RCC 7860 (cell line): Measurements from ENCODE around the gene KRTCAP2.
"Not testable (repeated sequence)": the region's sequence is repeated elsewhere in the genome, so short reads cannot be mapped to it uniquely, and the experiment has no call there.

Source experiments
- DNase-seq: peaks from one replicate; pipeline ENCODE4 v3.0.0-alpha.2; 2015; ENCODE audit warnings: low spot score
- FAIRE-seq: peaks from 2 replicates; lab custom pipeline; 2012; peaks lifted over from hg19 to GRCh38; lab: Jason Lieb, UNC

The KRTCAP2 gene

DNA sequence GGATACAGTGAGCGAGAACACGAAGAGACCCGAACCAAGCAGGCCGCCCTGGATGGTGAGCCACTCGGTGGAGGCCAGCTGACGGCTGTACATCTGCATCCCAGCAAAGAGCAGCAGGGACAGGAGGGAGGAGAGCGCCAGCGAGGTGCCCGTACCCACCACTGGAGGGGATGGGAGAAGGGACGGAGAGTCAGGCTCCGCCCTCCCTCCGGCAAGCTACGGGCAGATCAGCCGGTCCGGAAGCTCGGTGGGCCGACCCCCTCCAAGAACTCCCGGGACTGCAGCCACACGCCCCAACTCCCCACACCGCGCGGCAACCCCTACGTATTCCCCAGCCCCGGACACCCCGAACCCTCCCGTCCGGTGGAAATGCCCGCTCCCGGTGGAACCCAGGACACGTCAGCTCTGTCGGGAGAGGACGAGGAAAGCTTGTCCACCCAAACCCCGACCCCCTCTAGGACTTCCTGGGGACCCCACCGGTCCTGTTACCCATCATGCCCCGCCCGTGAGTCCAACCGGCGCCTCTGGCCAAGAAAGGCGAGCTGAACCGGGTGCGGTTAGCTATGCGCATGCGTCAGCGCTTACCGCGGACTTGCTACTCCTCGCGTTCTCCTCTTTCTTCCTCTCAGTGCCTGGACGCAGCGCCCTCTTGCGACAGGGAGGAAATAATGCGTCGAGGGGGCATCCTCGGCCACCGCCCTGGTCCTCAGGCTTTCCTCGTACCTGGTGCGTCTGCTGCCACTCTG, at the start of gene KRTCAP2:
Gene KRTCAP2, minus strand, starts transcription at position 573 of the 746 bp plus-strand sequence. Its CDS starts 80 bp downstream, at position 493.
- peak; percentile 59 for FAIRE-seq

DNA sequence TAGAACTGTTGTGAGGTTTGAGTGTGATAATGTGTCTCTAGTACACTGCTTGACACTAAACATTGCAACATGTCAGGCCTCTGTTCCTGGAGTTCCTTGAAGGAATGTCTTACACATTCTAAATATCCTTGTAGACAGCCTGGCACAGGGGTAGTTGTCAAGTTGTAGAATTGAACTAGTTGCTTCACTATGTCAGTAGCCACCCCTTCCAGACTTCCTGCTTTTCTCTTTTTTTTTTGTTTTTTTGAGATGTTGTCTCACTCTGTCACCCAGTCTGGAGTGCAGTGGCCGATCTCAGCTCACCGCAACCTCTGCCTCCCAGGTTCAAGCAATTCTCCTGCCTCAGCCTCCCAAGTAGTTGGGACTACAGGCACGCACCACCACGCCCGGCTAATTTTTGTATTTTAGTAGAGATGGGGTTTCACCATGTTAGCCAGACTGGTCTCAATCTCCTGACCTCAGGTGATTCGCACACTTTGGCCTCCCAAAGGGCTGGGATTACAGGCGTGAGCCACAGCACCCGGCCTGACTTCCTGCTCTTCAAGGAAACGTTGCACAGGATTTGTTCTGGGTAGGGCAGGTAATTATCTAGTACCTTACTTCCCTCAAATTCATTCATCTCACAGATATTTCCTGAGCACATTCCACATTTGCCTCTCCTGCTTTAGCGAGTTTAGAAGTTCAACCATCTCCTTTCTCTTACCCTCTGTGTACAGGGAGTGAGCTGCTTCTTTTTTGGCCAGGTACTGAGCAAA, 47.3 kb upstream of the KRTCAP2 start:
- not testable (repeated sequence) for FAIRE-seq, DNase-seq

More for the DNA sequence above, at the start of gene KRTCAP2:
- DNase-seq = peak; percentile 93

DNA sequence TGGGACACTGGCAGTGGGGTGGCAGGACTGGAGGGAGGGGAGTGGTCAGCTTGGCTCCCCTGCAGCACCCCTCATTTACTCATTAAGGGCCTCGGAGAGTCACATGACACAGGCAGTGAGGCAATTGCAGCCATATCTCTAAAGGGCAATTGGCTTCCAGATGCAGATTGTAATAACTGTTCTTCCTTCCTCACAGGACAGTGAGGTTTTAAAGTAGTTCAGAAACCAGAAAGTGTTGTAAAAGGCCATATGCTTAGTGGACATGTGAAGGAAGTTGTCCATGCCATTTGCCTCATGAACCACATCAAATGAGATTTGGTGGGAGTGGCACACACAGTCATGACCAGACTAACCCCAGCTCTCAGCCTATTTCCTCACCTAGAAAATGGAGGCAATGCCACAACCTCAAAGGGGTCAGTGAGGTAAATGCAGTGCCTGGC, 46.5 kb upstream of the KRTCAP2 start:
- FAIRE-seq (no peak), DNase-seq (no peak)

DNA sequence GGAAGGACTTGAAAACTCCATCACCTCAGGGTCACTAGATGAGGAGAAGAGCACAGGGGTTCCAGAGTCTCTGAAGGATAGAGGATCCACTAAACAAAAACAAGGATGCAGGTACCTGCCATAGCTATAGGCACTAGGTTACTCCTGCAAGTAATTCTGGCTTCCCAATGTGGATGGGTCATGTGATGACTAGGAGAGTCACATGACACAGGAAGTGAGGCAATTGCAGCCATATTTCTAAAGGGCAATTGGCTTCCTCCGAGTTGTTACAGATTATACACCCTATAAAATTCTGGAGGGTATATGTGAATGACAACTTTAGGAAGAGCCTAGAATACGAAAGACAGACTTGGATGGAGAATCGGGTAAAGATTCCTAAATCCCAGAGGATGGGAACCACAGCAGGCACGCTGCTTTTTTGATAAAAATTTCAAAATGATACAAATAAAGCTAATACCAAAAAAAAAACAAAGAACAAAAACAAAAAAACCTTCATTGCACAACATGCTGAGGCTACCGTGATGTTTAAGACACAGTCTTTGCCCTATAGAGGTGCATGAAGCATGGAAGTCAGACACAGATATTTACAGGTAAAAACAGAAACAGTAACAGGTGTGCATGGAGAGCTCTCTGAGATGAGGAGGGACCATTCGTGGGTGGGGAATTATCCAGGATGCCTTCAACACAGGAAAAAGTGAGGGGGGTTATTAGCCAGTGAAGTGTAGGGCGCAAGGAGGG, 45.9 kb upstream of the KRTCAP2 start:
- no peak for DNase-seq
- no peak for FAIRE-seq

DNA sequence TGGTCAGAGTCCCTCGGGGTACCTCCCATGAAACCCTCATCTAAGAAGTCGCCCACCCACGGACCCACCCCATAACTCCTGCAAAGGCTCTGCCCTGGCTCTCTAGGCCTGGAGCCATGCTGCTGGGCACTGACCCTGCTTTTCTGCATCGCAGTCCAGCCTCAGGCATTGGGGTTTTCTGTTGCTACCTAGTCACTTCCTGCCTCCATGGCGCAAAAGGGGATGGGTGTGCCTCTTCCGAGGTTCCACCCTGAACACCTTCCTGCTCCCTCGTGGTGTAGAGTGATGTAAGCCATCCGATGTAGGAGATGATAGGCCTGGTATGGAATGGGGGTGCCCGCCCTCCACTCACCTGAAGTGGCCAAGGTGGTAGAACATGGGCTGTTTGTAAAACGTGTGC, 41.6 kb upstream of the KRTCAP2 start:
- FAIRE-seq, DNase-seq: not testable (repeated sequence)

DNA sequence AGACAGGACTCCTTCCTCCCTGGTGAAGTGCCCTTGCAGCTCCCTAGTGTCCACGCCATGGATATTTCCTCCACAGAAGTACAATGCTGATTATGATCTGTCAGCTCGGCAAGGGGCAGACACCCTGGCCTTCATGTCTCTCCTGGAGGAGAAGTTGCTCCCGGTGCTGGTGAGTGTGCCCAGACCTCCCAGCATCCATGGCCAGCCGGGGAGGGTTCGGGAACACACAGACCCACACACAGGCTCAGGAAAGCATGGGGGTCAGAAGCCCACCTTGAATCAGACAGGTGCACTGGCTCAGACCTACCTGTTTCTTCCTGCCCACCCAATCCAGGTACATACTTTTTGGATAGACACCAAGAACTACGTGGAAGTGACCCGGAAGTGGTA, 38.9 kb upstream of the KRTCAP2 start:
- not testable (repeated sequence) for FAIRE-seq, DNase-seq

DNA sequence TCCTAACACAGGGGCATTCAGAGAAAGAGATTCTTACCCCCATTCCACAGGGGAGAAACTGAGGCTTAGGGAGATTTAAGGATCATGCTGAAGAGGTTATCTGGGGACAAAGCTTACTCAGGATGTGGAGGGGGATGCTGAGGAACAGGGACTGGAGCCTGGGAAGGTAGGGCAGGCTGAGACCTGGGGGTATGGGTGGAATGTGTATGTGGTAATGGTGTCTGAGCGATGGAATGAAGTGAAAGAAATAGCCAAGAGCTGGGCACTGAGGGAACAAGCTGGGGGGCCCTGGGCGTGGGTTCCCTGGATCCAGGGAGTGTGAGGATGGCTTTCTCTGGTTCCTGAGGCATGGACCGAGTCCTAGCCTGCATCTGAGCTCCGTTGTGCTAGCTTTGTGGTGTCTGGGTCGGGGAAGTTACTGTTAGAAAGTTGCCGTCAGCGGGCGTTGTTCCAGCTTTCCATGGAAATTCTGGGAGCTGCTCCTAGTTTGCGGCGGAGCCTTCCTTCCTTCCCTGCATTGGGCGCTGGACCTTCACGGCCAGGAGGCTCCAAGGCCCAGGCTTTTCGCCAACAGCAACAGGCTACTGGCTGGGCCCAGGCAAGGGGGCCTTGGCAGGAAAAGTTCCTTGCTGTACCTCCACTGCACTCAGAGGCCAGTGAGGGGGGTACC, 38.4 kb upstream of the KRTCAP2 start:
- not testable (repeated sequence) for DNase-seq, FAIRE-seq

DNA sequence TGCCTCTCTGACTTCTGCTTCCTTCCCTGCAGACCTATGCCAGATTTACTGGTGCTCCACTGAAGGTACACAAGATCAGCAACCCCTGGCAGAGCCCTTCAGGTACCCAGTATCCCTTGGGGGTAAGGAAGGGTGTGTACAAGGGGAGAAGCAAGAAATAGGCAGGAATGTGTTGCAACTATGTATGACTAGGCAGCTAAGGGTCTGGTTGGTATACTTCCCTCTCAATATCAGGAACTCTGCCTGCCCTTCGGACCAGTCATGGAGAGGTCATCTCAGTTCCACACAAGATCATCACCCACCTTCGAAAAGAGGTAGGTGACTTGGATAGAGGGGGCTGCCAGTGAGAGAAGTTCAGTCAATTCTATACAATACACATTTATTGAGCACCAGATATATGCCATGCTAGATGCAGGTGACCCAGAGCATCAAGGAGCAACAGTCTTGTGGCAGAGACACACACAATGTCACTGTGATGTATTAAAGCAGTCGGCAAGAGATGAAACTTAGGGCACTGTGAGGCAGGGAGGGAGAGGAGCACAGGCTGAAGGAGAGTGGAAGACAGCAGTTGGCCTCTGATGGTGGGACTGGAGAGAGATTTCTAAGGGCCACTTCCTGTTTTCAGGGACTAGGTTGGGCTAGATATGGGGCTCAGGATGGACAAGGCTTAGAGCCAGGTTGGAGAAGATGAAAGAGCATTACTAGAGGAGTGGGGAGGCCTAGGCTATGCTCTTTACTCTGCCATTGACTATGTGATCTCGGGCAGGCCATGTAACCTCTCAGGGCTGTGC, 37.4 kb upstream of the KRTCAP2 start:
- FAIRE-seq (no peak), DNase-seq (no peak)

DNA sequence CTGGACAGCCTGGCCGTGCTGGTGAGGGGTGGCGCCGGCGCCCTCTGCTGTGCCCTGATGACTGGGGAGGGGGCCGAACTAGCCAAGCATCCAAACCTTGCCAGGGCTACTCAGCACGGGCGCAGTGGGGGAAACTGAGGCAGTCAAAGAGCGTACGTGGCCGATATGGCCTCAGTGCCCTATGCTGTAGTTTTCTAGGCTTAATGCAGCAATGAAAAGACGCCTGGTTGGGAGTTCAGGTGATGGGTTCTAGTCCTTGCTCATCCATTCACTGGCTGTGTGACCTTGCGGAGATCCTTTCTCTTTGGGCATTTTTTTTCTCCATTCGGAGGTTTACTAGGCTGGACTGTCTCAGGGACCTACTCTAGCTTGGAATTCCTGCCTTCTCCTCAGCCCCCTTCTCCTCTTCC, 36.2 kb upstream of the KRTCAP2 start:
- DNase-seq (no peak), FAIRE-seq (no peak)

DNA sequence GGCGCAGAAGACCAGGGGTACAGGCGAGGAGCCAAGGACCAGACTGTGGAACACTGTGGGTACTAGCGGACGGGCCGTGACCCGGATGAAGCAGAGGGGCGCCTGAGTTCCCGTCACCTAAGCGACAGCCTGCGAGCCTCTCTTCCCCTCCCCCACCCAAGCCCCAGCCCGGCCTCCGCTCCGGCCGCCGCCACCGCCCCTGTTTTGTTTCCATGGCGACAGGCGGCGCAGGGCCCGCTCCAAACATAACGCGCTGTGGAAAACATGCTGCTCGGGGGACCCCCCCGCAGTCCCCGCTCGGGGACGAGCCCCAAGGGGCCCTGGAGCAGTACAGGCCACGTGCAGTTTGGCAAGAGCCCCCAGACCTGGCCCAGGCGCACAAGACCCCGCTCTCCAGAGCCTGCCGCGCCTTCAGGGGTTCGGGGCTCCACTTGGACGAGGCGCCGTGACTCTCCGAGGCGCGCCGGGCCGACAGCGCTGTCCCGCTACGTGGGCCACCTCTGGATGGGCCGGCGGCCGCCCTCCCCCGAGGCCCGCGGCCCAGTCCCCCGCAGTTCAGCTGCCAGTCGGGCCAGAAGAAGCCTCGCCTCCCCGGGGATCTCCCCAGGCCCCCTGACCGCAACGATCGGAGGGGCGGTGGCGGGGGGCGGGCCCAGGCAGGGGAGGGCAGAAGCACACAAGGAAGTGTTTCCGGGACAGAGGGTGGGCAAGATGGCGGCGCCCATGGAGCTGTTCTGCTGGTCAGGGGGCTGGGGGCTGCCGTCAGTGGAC, 35.6 kb upstream of the KRTCAP2 start, which contains the start of gene MTX1:
Gene MTX1, plus strand, starts transcription at position 155 of the 771 bp plus-strand sequence. Its CDS starts 110 bp downstream, at position 265.
- DNase-seq (peak; percentile 70), FAIRE-seq (no peak)

DNA sequence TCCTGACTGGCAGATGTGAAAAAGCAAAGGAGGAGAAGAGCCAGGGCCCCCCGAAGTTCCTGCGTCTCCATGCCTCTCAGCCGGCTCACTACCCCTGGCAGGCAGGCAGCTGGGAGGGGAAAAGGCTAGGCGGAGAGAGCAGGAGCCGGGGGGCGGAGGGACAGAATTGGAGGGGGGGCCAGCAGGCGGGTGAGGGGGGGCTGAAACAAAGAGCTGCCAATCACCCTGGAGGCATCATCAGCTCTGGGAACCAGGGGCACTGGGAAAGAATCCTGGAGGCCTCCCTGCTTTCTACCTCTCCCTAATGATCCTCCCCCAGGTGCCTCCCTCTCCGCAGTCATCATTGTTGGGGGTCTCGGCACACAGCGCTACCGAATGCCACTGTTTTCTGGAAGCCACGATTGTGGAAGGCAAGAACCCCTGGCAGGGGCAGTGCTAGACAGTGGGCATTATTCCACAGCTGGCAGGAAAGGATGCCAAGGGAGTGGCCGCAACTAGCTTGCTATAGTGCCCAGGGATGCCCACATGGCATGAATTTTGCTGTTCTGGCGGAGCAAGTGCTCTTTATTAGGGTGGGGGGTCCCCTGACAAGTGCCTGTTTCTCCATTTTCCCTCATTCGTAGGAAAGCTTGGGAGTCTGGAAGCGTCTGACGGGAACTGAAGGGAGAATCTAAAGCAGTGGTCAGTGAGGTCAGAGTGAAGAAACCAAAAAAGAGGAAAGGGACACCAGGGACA, 34.9 kb upstream of the KRTCAP2 start, which contains the start of gene THBS3:
Gene THBS3, minus strand, starts transcription at position 92 of the 735 bp plus-strand sequence. Its CDS starts 21 bp downstream, at position 71.
- FAIRE-seq = no peak
- DNase-seq = no peak

DNA sequence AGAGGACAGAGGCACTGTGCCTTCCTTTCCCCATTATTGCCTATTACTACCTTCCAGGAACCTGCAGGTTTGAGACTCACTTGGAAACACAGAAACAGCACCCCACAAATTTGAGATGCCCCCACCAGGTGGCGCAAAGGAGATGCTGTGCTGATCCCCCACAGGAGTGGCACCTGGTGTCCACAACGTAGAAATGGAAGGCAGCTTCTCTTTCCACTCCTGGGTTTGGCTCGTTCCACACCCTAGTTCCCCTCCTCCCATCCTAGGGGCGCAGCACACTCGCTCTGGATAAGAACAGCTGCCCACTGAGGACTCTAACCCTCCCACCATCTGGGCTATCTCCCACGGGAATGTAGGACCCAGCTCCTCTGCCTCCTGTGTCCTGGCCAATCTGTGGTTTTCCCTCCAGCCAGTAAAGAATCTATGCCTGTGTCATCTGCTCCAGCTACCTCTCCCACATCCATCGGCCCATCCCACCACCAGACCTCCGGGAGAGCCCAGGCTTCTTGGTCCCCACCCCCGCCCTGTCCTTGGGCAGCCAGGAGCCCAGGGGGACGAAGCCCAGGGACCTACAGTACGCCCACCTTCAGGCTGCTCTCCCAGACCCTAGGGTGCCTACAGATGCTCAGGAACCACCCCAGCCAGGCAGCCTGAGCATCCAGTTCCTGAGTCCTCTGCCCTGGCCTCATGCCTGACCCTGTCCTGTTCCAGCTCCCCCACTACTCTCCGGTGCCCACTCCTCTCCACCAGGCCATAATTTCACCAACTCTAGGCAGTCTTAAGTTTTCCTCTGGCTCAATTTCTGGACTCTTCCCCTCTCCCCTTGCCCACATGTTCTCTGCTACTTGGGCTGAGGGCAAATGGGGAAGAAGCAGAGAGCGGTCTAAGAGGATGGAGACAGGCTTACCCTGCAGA, 34.0 kb upstream of the KRTCAP2 start:
- peak; percentile 70 for DNase-seq
- peak; percentile 40 for FAIRE-seq

DNA sequence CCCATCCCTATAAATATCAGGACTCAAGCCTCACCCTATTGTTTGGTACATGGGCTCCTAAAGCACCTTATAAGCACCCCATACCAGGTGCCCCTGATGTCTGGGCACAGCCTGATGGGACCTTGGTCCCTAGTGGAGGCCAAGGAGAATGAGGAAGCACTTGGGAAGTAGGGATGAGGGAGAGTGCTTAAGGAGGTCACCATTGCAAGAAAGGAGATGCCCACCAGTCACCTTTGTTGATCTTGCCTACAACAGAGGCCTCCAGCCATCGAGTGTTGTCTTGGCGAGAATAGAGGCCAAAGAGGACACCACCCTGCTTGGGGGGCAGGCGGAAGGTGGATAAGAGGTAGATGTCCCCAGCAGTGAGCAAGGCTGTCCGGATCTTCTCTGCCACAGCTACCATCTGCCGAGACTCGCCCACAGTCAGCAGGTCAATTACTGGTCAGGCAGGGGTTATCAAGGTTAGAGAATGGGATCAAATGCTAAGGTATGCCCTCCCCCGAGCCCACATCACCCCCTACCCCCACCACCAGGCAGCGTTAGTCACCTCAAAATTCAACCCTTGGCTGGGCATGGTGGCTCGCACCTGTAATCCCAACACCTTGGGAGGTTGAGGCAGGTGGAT, 33.0 kb upstream of the KRTCAP2 start:
- FAIRE-seq (no peak), DNase-seq (no peak)

DNA sequence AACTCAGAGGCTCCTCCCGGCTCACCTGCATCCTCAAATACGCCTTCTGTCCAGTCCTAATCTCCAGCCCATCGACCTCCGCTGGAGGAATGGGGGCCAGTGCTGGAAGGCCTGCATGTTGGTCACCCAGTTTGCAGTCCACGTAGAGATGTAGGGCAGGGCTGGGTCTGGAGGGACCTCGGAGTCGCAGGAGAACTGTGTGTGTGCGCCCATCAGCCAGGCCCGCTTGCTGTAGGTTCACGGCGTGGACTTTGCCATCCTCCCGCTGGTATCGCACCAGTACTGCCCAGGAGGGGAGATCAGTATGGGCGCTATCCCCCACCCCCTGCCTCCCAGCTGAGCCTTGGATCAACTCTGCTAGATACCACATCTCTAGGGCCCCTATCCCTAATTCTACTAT, 31.9 kb upstream of the KRTCAP2 start:
- no peak for DNase-seq
- FAIRE-seq = no peak

DNA sequence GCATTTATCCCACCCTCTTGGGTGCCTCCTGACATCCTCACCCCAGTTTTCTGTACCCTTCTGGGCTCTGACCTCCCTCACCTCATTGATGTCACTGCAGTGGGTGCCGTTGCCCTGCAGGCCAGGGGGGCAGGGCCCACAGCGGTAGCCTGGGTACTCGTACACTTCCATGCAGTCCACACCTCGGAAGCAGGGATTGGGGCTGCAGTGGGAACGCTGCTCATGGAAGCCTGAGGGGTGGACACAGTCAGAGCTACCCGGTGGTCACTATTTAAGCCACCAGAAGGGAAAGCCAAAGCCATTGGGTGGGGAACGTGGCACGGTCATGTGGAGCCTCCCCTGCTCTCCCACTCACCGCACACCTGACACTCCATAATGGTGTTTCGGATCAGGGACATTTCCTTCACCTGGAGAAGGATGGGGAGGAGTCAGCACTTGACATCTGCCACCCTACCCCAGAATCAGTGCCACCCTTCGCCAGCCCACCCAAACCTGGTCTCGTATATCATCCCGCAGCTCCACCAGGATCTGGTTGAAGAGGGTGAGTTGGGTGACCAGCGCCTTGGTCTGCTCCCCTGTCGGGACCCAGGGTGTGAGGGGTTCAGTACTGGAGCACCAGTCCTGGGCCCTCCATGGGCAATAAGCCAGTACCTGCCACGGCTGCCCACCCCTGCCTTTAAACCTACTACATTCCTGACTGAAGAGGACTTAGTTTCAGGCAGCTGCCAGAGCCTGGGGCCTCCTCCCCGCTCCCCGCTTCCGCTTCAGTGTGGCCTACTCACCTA, 29.8 kb upstream of the KRTCAP2 start:
- FAIRE-seq (no peak), DNase-seq (no peak)

DNA sequence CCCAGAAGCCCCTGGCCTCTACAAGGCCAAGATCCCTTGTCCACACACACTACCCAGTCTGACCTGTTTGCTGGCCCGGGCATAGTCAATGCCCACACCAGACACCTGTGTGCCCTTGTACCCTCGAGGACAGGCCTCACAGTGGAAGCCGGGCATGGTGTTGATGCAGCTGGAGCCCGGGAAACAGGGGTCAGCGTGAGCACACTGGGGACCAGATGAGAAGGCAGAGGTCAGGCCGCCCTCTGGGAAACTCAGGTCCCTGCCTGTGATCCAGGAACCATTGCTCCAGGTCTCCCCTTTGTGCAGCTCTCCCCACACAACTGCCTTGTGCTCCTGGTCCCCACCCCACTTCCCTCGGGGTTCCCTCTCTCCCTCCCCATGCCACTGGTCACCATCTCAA, 29.1 kb upstream of the KRTCAP2 start:
- no peak for DNase-seq
- FAIRE-seq = no peak
